Endothelial cell (in vitro differentiated cells): Measurements from ENCODE around the gene MAD1L1. TPM values are rescaled to one million over a fixed set of nuclear protein-coding genes. Genes with fewer than 3 reads are reported as not detected.

Source experiments
- DNase-seq: peaks from one replicate; pipeline ENCODE4 v3.0.0; 2021; ENCODE audit warnings: low spot score
- H3K27ac Mint-ChIP-seq: one replicate; pipeline ENCODE4 v1.8.0; 2021; ENCODE audit warnings: mixed read lengths, inconsistent platforms; ENCODE audit not compliant: unreplicated experiment
- H3K27me3 Mint-ChIP-seq: one replicate; pipeline ENCODE4 v1.8.0; 2021; ENCODE audit warnings: mild to moderate bottlenecking, moderate library complexity, mixed read lengths, inconsistent platforms; ENCODE audit not compliant: unreplicated experiment
- H3K36me3 Mint-ChIP-seq: one replicate; pipeline ENCODE4 v1.8.0; 2021; ENCODE audit warnings: mild to moderate bottlenecking, low read depth, mixed read lengths, inconsistent platforms; ENCODE audit not compliant: unreplicated experiment
- H3K4me1 Mint-ChIP-seq: one replicate; pipeline ENCODE4 v1.8.0; 2021; ENCODE audit warnings: mild to moderate bottlenecking, mixed read lengths, inconsistent platforms; ENCODE audit not compliant: unreplicated experiment
- H3K4me3 Mint-ChIP-seq: one replicate; pipeline ENCODE4 v1.8.0; 2021; ENCODE audit warnings: mild to moderate bottlenecking, mixed read lengths, inconsistent platforms; ENCODE audit not compliant: unreplicated experiment
- H3K9me3 Mint-ChIP-seq: one replicate; pipeline ENCODE4 v1.8.0; 2021; ENCODE audit warnings: mixed read lengths, inconsistent platforms; ENCODE audit not compliant: unreplicated experiment
- CTCF ChIP-seq: fragments of 200-600 bp; sonication (generic); IDR thresholded peaks from one replicate; pipeline ENCODE4 v1.5.0; 2021; ENCODE audit warnings: antibody characterized with exemption; ENCODE audit not compliant: unreplicated experiment
- total RNA-seq: library from RNA; stranded (reverse); fragmentation: NEBNext Ultra II Directional; extraction: Animal tissue kit (Norgen Biotek cat#: 25700); gene quantifications from one replicate; pipeline ENCODE4 v1.2.1, GENCODE V29; 2021; ENCODE audit not compliant: unreplicated experiment

The MAD1L1 gene
- total RNA-seq, 1 donor from 2014 or later: 43.3 TPM

- peaks cover 19% of the 10 kb centered on the region for H3K4me1 Mint-ChIP-seq
- H3K9me3 Mint-ChIP-seq: no peaks in the 10 kb centered on the region
- H3K27ac Mint-ChIP-seq: no peak overlapping the region
- DNase-seq: no peak
- H3K27me3 Mint-ChIP-seq: peaks cover 12% of the 10 kb centered on the region
- H3K36me3 Mint-ChIP-seq: peaks cover 24% of the 10 kb centered on the region
- no peak overlapping the region for H3K4me3 Mint-ChIP-seq
- TF ChIP-seq CTCF: no peak
These were observed 192.4 kb downstream of the MAD1L1 start for GRCh38 chr7:2040201-2040892.

DNA sequence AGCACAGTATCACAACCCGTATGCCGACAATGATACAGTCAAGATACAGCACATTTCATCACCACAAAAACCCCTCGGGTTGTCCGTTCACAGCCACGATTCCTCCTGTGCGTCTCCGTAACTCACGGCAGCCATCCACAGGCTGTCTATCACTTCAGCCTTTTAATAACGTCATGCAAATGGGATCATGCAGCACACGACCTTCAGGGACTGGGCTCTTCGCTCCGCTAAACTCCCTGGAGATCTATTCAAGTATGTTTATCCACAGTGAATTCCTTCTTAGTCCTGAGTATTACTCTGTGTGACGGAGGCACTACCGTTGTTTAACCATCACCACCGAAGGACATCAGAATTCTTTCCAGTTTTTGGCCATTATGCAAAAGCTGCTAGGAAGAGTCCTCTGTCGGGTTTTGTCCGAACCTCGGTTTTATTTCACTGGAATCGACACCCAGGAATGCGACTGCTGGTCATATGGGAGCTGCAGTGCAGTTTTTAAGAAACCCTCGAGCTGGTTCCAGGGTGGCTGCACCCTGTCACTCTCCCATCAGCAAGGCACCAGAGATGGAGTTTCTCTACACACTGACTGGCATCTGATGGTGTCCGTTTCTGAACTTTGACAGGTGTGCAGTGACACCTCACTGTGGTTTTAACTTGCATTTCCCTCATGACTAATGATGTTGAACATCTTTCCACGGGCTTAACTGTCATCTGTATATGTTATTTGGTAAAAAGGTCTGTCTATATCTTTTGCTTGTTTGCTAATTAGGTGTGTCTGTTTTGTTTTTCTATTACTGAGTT lies 193.6 kb downstream of the MAD1L1 start:
- no peak overlapping the region for H3K27ac Mint-ChIP-seq
- TF ChIP-seq CTCF: no peak
- peaks cover 10% of the 10 kb centered on the region for H3K27me3 Mint-ChIP-seq
- H3K4me3 Mint-ChIP-seq: no peak overlapping the region
- H3K9me3 Mint-ChIP-seq: no peaks in the 10 kb centered on the region
- peaks cover 19% of the 10 kb centered on the region for H3K4me1 Mint-ChIP-seq
- H3K36me3 Mint-ChIP-seq: peaks cover 22% of the 10 kb centered on the region
- DNase-seq: no peak

DNA sequence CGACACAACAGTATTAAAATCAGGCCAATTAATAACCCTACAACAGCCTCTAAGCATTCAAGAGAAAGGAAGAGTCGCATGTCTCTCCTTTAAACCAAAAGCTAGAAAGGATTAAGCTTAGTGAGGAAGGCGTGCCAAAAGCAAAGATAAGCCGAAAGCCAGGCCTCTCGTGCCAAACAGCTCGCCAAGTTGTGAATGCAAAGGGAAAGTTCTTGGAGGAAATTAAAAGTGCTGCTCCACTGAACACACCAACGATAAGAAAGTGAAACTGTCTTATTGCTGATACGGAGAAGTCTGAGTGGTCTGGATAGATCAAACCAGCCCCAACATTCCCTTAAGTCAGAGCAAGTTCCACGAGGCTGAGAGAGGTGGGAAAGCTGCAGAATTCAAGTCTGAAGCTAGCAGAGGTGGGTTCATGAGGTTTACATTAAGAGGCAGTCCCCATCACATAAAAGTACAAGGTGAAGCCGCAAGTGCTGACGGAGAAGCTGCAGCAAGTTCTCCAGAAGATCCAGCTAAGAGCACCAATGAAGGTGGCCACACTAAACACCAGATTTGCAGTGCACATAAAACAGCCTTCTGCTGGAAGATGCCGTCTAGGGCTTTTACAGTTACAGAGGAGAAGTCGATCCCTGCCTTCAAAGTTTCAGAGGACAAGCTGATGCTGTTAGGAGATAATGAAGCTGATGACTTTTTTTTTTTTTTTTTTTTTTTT lies 194.8 kb downstream of the MAD1L1 start:
- H3K4me1 Mint-ChIP-seq: peaks cover 19% of the 10 kb centered on the region
- no peak overlapping the region for H3K27ac Mint-ChIP-seq
- H3K9me3 Mint-ChIP-seq: no peaks in the 10 kb centered on the region

GRCh38 chr7:2037301-2037807 lies 195.4 kb downstream of the MAD1L1 start:
- Mint-ChIP-seq H3K27me3 (peaks cover 10% of the 10 kb centered on the region), H3K27ac (no peak overlapping the region), H3K36me3 (peaks cover 12% of the 10 kb centered on the region), H3K4me1 (peaks cover 19% of the 10 kb centered on the region), H3K4me3 (no peak overlapping the region), H3K9me3 (no peaks in the 10 kb centered on the region)
- no peak for DNase-seq
- no peak for TF ChIP-seq CTCF

More for the DNA sequence above, 194.8 kb downstream of the MAD1L1 start:
- H3K27me3 Mint-ChIP-seq: peaks cover 10% of the 10 kb centered on the region
- peaks cover 17% of the 10 kb centered on the region for H3K36me3 Mint-ChIP-seq
- TF ChIP-seq CTCF: no peak
- H3K4me3 Mint-ChIP-seq: no peak overlapping the region
- DNase-seq: no peak
